ENCODE results near the gene ZNF24.

ZNF24 gene

DNA sequence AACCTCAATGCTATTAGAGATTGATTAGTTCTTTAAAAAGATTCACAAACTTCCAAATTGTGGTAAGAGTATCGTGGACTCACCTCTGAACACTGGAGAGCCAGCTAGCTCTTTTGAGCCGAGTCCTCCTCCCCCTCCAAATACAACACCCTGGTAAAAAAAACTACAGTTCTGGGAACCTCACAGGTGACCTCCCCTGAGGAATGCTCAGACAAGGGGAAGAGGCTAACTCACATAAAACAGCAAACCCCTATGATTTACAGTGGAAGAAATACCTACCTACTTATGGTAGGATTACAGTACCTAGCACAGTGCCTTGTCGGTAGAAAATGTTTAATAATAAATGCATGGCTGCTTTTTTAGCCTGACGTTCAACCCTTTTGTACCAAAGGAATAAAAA lies 8.4 kb downstream of the ZNF24 start:
- no peaks in the 10 kb centered on the region for H3K27me3 ChIP-seq
- no peaks in the 10 kb centered on the region for H3K9me3 ChIP-seq
- H3K4me3 ChIP-seq (ENCODE audit: low read depth, low read length) = no peak overlapping the region
- H3K4me1 ChIP-seq = no peaks in the 10 kb centered on the region
- TF ChIP-seq, protein P1, sequence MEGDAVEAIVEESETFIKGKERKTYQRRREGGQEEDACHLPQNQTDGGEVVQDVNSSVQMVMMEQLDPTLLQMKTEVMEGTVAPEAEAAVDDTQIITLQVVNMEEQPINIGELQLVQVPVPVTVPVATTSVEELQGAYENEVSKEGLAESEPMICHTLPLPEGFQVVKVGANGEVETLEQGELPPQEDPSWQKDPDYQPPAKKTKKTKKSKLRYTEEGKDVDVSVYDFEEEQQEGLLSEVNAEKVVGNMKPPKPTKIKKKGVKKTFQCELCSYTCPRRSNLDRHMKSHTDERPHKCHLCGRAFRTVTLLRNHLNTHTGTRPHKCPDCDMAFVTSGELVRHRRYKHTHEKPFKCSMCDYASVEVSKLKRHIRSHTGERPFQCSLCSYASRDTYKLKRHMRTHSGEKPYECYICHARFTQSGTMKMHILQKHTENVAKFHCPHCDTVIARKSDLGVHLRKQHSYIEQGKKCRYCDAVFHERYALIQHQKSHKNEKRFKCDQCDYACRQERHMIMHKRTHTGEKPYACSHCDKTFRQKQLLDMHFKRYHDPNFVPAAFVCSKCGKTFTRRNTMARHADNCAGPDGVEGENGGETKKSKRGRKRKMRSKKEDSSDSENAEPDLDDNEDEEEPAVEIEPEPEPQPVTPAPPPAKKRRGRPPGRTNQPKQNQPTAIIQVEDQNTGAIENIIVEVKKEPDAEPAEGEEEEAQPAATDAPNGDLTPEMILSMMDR (IDR thresholded peaks at IDR 0.05; ENCODE audit: low read depth, low read length) = no peak
- DNase-seq = no peak
- H3K36me3 ChIP-seq = peaks cover 56% of the 10 kb centered on the region

DNA sequence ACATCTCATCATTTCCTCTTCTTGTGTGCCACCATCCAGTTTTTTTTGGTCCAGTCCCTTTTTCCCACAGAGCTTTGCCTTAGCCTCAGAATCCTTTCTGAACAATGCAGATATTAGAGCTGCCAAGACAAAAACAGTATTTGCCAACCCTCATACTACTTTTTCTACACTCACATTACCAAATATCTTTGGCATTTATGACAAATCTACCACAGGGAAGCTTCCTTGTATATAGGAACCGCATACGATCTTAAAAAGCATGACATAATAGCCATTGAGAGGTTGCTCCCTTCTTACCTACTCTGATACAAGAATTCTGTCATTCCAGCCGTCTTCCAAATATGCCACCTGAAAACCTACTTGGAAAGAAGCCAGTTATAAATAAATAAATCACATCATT lies 9.4 kb downstream of the ZNF24 start:
- Histone ChIP-seq H3K4me3 (ENCODE audit: low read depth, low read length) (no peak overlapping the region), H3K9me3 (no peaks in the 10 kb centered on the region), H3K27me3 (no peaks in the 10 kb centered on the region), H3K4me1 (no peaks in the 10 kb centered on the region), H3K36me3 (peaks cover 49% of the 10 kb centered on the region)
- TF ChIP-seq, protein P1 (IDR thresholded peaks at IDR 0.05; ENCODE audit: low read depth, low read length) = no peak
- DNase-seq = no peak

DNA sequence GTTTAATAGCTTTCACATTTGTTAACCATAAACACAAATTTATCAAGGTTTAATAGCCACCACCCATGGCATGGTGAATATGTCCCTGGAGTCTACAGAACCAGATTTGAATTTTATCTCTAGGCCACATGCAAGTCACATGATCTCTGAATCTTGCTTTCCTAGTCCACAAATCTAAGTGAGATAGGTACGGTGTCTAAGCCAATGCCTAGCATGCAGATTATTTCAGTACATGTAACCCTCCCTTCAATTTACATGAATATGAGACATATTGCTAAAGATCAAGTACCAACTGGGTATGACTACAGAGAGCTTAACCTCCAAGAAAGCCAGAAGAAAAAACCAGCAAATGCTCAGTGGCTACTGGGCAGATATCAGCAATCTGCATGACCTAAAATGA lies 10.0 kb downstream of the ZNF24 start:
- Histone ChIP-seq H3K36me3 (peaks cover 44% of the 10 kb centered on the region), H3K27me3 (no peaks in the 10 kb centered on the region)
- DNase-seq = no peak

DNA sequence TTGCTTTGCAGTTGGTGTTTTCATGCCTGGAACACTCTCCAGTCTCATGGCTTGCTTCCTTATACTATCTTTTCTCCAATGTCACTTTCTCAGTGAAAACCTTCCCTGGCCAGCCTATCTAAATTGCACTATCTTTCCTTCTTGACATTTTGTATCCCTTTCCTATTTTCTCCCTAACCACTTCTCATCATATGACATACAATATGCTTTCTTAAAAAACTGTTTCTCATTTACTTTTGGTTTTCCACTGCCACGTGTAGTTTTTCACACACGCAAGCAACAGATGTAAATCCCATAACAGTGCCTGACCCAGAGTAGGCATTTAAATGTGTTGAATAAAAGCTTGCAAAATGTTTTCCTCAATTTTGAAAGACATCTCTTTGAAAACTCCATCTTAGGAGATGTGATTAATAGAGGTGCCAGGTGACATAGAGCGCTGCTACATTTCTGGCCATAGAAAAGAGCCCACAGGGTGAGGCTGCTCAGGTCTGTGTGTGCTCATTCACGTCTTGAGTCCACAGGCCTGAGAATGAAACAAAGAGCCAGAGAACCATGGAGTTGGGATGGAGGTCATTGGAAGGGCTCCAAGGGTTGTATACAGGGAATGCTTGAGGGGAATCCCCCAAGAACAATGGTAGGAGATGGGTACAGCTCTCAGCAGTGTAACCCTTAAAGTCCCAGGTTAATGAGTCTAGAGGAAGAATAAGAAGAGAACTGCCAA lies 12.7 kb downstream of the ZNF24 start:
- H3K4me3 ChIP-seq (ENCODE audit: low read depth, low read length) = no peak overlapping the region
- H3K36me3 ChIP-seq = peaks cover 23% of the 10 kb centered on the region
- no peaks in the 10 kb centered on the region for H3K9me3 ChIP-seq
- DNase-seq = no peak
- H3K27me3 ChIP-seq = no peaks in the 10 kb centered on the region
- TF ChIP-seq, protein P1 (IDR thresholded peaks at IDR 0.05; ENCODE audit: low read depth, low read length) = no peak
- no peaks in the 10 kb centered on the region for H3K4me1 ChIP-seq

More for the DNA sequence above, 10.0 kb downstream of the ZNF24 start:
- H3K4me3 ChIP-seq (ENCODE audit: low read depth, low read length) = no peak overlapping the region
- TF ChIP-seq, protein P1 (IDR thresholded peaks at IDR 0.05; ENCODE audit: low read depth, low read length) = no peak
- H3K9me3 ChIP-seq = no peaks in the 10 kb centered on the region
- H3K4me1 ChIP-seq = no peaks in the 10 kb centered on the region

DNA sequence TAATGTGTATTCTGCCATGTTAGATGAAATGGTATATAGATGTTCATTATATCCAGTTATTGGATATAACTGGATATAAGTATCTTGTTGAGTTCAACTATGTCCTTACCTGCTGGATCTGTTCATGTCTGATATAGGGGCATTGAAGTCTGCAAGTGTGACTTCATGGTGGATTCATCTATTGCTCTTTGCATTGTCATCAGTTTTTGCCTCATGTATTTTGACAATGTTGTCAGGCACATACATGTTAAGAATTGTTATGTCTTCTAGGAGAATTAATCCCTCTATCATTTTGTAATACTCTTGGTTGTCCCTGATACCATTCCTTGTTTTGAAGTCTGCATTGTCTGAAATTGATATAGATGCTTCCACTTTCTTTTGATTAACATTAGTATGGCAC lies 15.4 kb downstream of the ZNF24 start:
- H3K4me3 ChIP-seq (ENCODE audit: low read depth, low read length) = no peak overlapping the region
- DNase-seq = no peak
- peaks cover 6% of the 10 kb centered on the region for H3K36me3 ChIP-seq
- H3K4me1 ChIP-seq = no peaks in the 10 kb centered on the region
- H3K27me3 ChIP-seq = no peaks in the 10 kb centered on the region
- no peaks in the 10 kb centered on the region for H3K9me3 ChIP-seq
- TF ChIP-seq, protein P1 (IDR thresholded peaks at IDR 0.05; ENCODE audit: low read depth, low read length) = no peak

DNA sequence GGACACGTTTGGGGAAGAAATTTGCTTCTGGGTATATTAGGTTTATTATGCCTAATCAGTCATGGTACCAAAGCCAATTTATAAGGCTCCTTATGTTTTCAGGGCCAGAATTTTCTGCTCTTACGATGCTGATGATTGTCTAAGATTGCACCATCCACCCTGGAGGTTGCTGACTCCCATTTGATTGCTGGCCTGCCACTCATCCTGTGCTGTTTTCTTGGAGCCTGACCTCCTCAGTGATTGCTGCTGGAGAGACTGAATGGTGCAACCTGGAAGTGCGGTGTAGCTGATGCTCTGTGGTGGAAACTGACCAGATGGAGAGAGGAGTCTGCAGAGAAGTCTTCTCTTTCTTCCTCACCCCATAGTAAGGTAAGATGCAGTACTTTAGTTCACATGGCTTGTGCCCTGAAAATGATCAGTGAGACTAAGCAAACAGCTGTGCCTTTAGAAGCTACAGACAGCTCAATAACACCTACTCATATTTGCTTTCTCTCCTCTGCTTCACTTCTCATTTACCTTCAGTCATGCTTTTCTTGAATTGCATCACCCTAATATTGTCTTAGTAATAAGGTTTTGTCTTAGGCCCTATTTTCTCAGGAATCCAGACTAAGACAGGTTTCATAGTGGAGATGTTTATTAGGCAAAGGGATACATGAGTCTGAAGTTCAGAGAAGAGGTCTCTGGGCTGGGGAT lies 17.4 kb downstream of the ZNF24 start:
- Histone ChIP-seq H3K4me3 (ENCODE audit: low read depth, low read length) (no peak overlapping the region), H3K9me3 (no peaks in the 10 kb centered on the region), H3K36me3 (no peaks in the 10 kb centered on the region), H3K4me1 (no peaks in the 10 kb centered on the region), H3K27me3 (no peaks in the 10 kb centered on the region)
- TF ChIP-seq, protein P1 (IDR thresholded peaks at IDR 0.05; ENCODE audit: low read depth, low read length) = no peak
- DNase-seq = no peak
